ENCODE data around the gene IL6ST.

- TF ChIP-seq CTCF (conservative IDR thresholded peaks at IDR 0.05; ENCODE audit: low read length) (no peak), EZH2phosphoT487 (IDR thresholded peaks at IDR 0.05; ENCODE audit: borderline replicate concordance) (no peak)
Observed at GRCh38 chr5:56011835-56012234, 17.1 kb upstream of the IL6ST start.

All from Loucy (cell line).